Measurements from ENCODE around the gene CTXND1.

CTXND1 gene

DNA sequence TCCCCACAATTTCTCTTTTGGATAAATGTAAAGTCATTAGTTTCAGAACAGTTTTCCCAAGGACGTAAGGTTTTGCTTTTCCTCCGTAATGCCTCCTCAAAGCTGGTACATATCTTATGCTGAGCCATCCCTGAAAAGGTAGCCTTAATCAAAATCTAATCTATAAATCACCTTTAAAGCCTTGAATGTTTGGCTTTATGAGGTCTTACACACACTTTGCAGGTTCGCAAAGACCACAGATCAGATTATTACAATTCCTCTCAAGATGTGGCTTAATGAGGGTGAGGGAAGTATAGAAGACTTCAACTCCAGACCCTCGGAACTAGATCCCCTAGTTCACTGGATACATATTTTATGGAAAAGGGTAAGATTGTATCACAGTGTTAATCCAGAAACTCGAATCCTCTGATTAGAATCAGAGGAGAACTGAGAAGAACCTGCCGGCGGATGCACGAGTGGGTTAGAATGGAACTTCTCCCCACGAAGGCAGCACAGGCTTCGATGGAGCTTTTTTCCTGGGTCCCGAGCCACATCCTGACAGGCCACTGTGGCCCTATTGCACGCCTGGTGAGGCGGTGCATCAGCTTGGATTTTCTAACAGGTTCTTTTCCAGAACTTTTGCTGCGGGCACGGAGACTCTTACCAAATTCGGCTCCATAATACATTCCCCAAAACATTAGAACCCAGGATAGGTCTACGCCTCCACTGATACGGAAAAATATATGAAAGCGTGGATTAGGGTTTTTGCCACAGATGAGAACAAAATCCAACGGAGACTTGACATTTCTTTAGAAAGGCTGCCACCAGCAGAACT is 1.2 kb downstream of the CTXND1 start:
- Histone ChIP-seq H3K4me3 (ENCODE audit: low read length) (no peak overlapping the region), H3K79me2 (ENCODE audit: low read length) (no peaks in the 10 kb centered on the region), H3K4me2 (ENCODE audit: low read length) (no peak overlapping the region), H3K27me3 (ENCODE audit: low read depth, low read length) (peaks cover 68% of the 10 kb centered on the region), H3K9me3 (ENCODE audit: insufficient read depth, low read length) (no peaks in the 10 kb centered on the region), H2AFZ (ENCODE audit: low read depth, low read length) (no peak overlapping the region), H3K36me3 (replicated peaks; ENCODE audit: low read depth, low read length) (no peaks in the 10 kb centered on the region), H4K20me1 (ENCODE audit: insufficient read depth, low read length) (no peaks in the 10 kb centered on the region), H3K9ac (ENCODE audit: low read length) (no peak overlapping the region), H3K4me1 (ENCODE audit: low read length) (no peaks in the 10 kb centered on the region), H3K27ac (ENCODE audit: low read length) (no peak overlapping the region)
- no peak for TF ChIP-seq EZH2phosphoT487 (IDR thresholded peaks at IDR 0.05; ENCODE audit: low read depth)
- TF ChIP-seq CTCF (IDR thresholded peaks at IDR 0.05; ENCODE audit: low read depth, low read length), result no peak

DNA sequence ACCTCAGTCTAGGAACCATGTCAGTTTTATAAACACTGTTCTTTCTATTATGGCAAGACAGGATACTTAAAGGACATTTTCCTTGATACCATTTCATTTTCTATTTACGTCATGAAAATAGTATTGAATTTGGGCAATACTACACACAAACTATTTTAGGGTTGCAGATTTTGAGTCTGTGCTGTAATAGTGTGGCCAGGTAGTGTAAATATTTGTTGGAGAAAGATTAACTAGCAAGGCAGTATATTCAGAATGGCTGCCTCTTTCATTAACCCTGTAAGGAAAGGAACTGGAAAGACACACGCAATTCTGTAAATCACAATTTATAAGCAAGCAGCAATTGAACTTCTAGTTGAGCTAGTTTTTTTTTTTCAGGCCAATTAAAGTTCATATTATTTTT is 2.0 kb downstream of the CTXND1 start:
- no peaks in the 10 kb centered on the region for H4K20me1 ChIP-seq (ENCODE audit: insufficient read depth, low read length)
- TF ChIP-seq CTCF (IDR thresholded peaks at IDR 0.05; ENCODE audit: low read depth, low read length) (no peak), EZH2phosphoT487 (IDR thresholded peaks at IDR 0.05; ENCODE audit: low read depth) (no peak)

GRCh38 chr15:80247320-80247719 is 4.7 kb downstream of the CTXND1 start:
- H3K27me3 ChIP-seq (ENCODE audit: low read depth, low read length), result peaks cover 51% of the 10 kb centered on the region
- H3K9me3 ChIP-seq (ENCODE audit: insufficient read depth, low read length), result no peaks in the 10 kb centered on the region
- TF ChIP-seq CTCF (IDR thresholded peaks at IDR 0.05; ENCODE audit: low read depth, low read length) (no peak), EZH2phosphoT487 (IDR thresholded peaks at IDR 0.05; ENCODE audit: low read depth) (no peak)
- H3K4me1 ChIP-seq (ENCODE audit: low read length), result peaks cover 2% of the 10 kb centered on the region
- H3K27ac ChIP-seq (ENCODE audit: low read length), result no peak overlapping the region
- no peak overlapping the region for H3K9ac ChIP-seq (ENCODE audit: low read length)
- H4K20me1 ChIP-seq (ENCODE audit: insufficient read depth, low read length), result no peaks in the 10 kb centered on the region
- no peak overlapping the region for H2AFZ ChIP-seq (ENCODE audit: low read depth, low read length)
- no peak overlapping the region for H3K4me3 ChIP-seq (ENCODE audit: low read length)
- no peak overlapping the region for H3K4me2 ChIP-seq (ENCODE audit: low read length)
- H3K36me3 ChIP-seq (replicated peaks; ENCODE audit: low read depth, low read length), result no peaks in the 10 kb centered on the region
- H3K79me2 ChIP-seq (ENCODE audit: low read length), result no peaks in the 10 kb centered on the region

More for the DNA sequence above, 2.0 kb downstream of the CTXND1 start:
- Histone ChIP-seq H2AFZ (ENCODE audit: low read depth, low read length) (no peak overlapping the region), H3K9ac (ENCODE audit: low read length) (no peak overlapping the region), H3K36me3 (replicated peaks; ENCODE audit: low read depth, low read length) (no peaks in the 10 kb centered on the region), H3K27me3 (ENCODE audit: low read depth, low read length) (peaks cover 59% of the 10 kb centered on the region), H3K4me3 (ENCODE audit: low read length) (no peak overlapping the region), H3K27ac (ENCODE audit: low read length) (no peak overlapping the region), H3K9me3 (ENCODE audit: insufficient read depth, low read length) (no peaks in the 10 kb centered on the region), H3K79me2 (ENCODE audit: low read length) (no peaks in the 10 kb centered on the region), H3K4me1 (ENCODE audit: low read length) (no peaks in the 10 kb centered on the region), H3K4me2 (ENCODE audit: low read length) (no peak overlapping the region)

GRCh38 chr15:80246425-80246894 is 5.6 kb downstream of the CTXND1 start:
- no peak overlapping the region for H3K9ac ChIP-seq (ENCODE audit: low read length)
- H3K79me2 ChIP-seq (ENCODE audit: low read length), result no peaks in the 10 kb centered on the region
- no peak overlapping the region for H3K4me3 ChIP-seq (ENCODE audit: low read length)
- no peak overlapping the region for H3K4me2 ChIP-seq (ENCODE audit: low read length)
- H3K27ac ChIP-seq (ENCODE audit: low read length), result no peak overlapping the region
- no peaks in the 10 kb centered on the region for H3K9me3 ChIP-seq (ENCODE audit: insufficient read depth, low read length)
- H3K4me1 ChIP-seq (ENCODE audit: low read length), result peaks cover 10% of the 10 kb centered on the region
- H3K36me3 ChIP-seq (replicated peaks; ENCODE audit: low read depth, low read length), result no peaks in the 10 kb centered on the region
- no peaks in the 10 kb centered on the region for H4K20me1 ChIP-seq (ENCODE audit: insufficient read depth, low read length)
- H3K27me3 ChIP-seq (ENCODE audit: low read depth, low read length), result peaks cover 51% of the 10 kb centered on the region
- TF ChIP-seq EZH2phosphoT487 (IDR thresholded peaks at IDR 0.05; ENCODE audit: low read depth), result no peak
- TF ChIP-seq CTCF (IDR thresholded peaks at IDR 0.05; ENCODE audit: low read depth, low read length), result no peak
- H2AFZ ChIP-seq (ENCODE audit: low read depth, low read length), result no peak overlapping the region
